HG02678 (cell line): ENCODE data around the gene CD247.
A peak's percentile ranks its signal among the peaks of the same experiment; 100 is the strongest.

Experiments used
- ATAC-seq: cut with Tn5 transposase; IDR thresholded peaks from one replicate; pipeline ENCODE4 v1.9.1; 2021; ENCODE audit warnings: mild to moderate bottlenecking, moderate library complexity; ENCODE audit not compliant: unreplicated experiment

The CD247 gene

DNA sequence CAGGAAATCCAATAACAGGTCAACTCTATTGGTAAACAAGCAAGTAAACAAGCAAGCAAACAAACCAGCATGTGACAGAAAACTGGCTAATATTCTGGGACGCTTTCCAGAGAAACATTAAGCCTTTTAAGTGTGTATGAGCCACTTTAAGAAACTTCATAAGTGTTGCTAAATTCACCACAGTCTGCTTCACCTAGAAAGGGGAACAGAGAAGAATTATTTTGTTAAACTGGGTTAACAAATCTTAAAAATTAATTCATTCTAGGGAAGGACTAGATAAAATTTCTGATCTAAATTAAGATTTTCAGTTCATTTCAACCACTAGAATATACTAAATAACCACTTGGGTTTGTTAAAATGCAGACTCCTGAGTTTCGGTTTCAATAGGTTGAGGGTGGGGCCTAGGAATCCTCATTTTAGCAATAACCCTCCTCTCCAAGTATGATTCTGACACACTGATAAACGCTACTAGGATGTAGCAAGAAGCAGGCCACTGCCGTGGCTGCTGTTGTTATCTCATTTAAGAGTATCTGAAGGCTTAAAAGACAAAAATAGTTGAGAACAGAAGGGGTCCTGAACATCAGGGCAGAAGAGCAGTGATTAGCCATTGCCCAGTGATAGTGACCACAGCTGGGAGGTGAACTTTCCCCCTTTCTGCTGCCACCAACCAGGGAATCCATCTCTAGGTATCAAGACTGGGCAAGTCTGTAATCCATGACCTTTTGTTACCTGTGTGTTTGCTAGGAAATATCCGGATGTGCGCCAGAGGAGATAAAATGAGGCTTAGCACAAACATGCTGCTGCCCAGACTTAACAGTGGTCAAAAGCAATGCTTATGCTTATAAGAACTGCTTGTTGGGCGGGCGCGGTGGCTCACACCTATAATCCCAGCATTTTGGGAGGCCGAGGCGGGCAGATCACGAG lies 24.0 kb upstream of the CD247 start:
- no peak for ATAC-seq

DNA sequence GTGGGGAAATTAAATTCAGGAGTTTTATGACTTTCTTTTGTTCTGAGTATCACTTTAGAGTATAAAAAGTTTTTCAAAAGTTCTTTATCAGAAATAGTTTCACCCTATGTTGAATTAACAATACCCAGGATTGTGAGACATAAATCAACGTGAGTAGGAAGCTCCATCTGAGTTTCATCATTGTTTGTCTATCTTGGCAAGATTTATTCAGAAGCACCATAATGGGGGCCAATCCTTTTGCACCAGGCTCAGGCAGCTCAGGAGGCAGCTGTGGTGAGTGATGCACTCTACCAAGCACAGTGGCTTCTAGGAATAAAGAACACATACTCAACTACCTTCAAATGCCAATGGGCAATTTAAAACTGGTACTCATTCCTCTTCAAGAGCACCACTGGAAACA lies 23.3 kb upstream of the CD247 start:
- no peak for ATAC-seq

DNA sequence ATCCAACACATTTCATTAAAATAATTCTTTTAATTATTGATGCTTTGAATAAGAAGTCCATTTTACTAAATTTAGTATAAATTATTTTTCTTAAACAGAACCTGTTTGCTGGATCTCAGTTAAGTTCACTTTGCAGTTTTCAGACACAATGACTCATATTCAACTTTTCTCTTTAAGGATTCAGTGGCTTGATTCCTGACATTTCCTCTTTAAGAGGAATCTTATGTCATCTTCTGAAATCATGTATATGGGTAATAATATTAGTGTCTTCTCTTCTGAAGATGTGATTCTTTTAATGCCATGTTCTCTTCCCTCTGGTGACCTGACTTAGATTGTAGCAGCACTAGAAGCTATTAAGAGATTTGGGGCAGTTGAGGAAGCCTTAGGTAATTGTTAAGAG lies 22.7 kb upstream of the CD247 start:
- ATAC-seq: no peak

GRCh38 chr1:167538657-167539056 lies 20.3 kb upstream of the CD247 start:
- no peak for ATAC-seq

- peak; percentile 69 for ATAC-seq
Observed at GRCh38 chr1:167533851-167534300, 15.5 kb upstream of the CD247 start.

GRCh38 chr1:167532964-167533824 lies 14.9 kb upstream of the CD247 start:
- ATAC-seq: no peak

DNA sequence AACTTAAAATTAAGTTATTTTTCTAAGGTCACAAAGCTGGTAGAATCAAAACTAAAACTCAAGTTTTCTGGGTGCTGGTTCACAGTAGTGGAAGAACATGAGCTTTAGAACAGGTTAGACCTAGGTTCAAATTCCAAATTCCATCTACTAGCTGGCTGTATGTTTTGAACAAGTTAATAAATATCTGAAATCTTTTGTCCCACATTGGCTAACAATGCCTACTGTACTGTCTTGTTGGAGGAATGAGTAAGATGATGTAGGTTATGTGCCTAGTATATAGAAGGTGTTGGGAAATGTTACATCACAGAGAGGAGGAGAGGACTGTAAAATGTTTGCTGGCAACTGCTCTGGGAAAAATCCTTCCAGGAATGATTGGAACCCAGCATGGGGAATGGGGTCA lies 14.0 kb upstream of the CD247 start:
- no peak for ATAC-seq

DNA sequence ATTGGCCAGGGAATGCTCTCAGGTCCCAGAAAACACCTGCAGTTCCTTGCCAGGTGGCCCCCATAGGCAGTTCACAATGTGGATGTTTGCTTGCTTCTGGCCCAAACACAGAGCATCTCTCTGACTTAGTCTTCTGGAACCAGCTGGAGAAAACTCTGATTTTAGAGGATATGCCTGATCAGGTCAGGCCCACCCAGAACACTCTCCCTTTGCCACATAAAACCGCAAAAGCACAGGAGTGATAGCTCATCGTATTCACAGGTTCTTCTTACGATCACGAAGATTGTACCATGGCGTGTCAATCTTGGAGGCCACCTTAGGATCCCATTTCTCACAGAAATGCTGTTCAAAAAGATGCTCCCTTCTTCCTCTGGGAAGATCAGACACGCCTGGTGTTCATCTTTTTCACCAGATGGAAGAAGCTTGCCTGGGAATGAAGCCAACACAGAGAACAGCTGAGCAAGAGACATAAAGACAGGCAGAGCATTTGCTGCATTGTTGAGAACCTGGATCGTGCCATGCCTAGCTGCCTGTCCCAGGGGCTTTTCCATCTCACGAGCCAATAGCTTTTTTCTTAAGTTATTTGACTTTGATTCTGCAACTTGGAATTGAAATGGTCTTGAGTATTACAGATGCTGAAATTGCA lies 11.6 kb upstream of the CD247 start:
- no peak for ATAC-seq

DNA sequence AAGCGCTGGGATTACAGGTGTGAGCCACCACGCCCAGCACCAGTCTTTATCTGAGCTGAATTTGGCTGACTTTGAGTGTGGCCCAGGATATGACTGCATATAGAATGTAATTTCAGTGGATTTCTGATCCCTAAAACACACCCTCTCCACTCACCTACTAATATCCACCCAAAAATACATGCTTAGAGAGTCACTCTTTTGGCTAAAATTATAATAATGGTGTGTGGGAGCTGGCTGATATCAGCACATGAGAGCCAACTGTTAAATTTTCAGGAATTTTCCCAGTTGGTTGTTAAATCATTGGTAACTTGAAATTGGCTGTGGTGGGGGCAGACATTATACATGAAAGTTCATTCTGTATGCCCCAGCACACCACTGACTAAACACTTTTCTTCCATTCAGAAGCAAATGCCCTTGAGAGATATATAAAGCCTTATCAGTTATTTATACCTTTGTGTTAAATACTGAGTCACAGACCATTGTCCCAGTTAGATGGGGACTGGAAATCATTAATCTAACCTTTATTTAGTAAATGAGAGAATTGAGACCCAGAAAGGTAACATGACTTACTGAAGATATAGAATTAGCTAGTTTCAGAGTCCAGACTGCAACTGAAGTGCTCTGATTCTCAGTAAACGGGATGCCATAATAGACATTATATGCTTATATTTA lies 9.9 kb upstream of the CD247 start:
- no peak for ATAC-seq

- ATAC-seq: no peak
Observed at GRCh38 chr1:167526667-167527383, 8.5 kb upstream of the CD247 start.

- no peak for ATAC-seq
Observed at GRCh38 chr1:167524651-167525050, 6.3 kb upstream of the CD247 start.

DNA sequence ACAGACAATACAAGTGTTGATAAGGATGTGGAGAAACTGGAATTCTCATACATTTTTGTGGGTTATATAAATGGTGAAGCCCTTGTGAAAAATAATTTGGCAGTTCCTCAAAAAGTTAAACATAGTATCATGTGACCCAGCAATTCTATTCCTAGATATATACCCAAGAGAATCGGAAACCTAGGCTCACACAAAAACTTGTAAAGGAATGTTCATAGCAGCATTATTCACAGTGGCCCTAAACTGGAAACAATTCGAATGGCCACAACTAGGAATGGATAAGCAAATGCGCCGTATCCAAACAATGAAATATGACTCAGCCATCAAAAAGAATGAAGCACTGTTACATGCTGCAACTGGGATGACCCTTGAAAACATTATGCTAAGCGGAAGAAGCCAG lies 3.9 kb upstream of the CD247 start:
- ATAC-seq: no peak

DNA sequence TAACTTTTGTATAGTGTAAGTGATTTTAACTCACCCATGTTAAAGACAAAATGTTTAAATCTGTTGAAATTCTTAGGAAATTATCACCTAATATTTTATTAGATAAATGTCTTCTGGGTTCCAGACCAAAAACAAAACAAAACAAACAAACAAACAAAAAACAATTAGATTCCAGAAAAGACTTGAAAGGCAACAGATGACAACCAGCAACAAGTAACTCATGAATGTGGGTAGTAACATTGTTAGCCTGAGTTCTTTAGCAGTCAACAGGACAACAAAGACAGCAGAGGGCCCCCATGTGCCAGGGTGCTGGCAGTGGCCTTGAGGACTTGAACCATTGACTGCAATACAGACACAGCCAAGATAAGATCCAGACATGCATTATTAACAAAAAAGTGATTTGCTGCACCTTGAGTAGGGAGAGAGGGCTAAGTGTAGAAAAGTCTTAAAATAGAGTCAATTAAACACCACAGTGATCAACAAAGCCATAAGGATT lies 2.4 kb upstream of the CD247 start:
- no peak for ATAC-seq

GRCh38 chr1:167517535-167518330 lies 596 bp downstream of the CD247 start:
- no peak for ATAC-seq

DNA sequence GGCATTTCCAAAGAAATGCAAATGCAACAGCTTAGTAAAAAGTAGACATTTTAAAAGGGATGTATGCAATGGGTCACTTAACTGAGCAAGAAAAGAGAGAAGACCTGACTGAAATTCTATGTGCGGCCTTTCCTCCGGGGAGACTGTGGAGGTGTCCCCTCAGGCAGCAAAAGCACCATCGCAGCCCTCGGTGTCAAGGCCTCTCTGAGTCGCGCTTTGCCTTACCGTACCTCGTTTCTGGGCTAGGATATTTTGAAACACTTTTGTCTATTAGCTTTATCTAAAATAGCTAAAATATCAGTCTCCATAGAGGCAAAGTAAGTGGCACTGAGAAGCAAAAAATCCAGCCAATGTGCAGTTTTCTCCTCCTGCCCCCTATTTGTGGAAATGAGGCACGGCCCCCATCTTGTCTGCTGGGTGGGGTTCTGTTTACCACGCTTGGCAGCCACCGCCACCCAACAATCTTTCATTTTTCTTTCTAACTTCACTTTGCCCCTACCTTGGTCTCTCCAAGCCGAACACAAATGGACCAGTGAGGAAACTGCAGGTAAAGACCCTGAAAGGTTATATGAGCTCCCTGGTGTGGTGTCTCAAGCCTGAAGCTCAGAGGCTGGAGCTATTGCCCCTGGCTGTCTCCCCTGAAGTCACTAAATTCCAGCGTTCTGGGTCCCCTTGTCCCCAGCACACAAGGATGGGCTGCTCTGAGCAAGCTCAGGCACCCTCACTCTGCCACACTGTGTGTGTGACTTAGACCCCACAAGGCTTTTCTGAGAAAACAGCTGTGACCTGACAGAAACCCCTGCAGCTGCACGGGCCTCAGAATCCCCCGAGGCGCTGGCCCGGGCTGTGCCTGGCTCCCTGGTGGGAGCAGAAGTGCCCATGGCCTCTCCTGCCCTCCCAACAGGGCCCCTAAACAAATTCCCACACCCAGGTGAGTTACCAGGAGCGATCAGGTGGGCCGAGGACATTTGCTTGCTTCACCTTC lies 1.6 kb downstream of the CD247 start:
- ATAC-seq: no peak

- no peak for ATAC-seq
Observed at GRCh38 chr1:167515893-167516321, 2.4 kb downstream of the CD247 start.

- ATAC-seq: no peak
Observed at GRCh38 chr1:167515461-167515860, 2.9 kb downstream of the CD247 start.

DNA sequence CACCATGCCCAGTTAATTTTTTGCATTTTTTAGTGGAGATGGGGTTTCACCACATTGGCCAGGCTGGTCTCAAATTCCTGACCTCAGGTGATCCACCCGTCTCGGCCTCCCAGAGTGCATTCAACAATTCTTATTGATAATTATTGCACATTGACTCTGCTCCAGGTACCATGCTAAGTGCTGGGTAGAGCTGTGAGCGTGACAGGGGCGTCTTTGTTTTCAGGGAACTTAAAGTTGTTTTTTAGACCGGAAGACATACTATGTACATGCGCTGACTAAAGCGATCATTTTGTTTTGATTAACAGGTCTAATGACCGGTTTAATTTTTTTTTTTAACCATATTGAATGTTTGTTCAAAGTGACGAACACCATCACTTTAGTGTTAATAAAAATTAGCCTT lies 4.0 kb downstream of the CD247 start:
- ATAC-seq: no peak
